Brain microvascular endothelial cell (primary cell): ENCODE measurements around the gene CLRN3.

ENCODE experiments used
- DNase-seq: peaks from one replicate; pipeline ENCODE4 v3.0.0-alpha.2; 2020
- H3K27ac ChIP-seq: fragments of 250-450 bp; sonication (Bioruptor Pico); 2 replicates; pipeline ENCODE4 v1.5.1; 2020; ENCODE audit warnings: mild to moderate bottlenecking, moderate library complexity
- H3K27me3 ChIP-seq: fragments of 250-450 bp; sonication (Bioruptor Pico); replicated peaks from 2 replicates; pipeline ENCODE4 v1.5.1; 2020; ENCODE audit warnings: mild to moderate bottlenecking
- H3K36me3 ChIP-seq: fragments of 250-450 bp; sonication (Bioruptor Pico); replicated peaks from 2 replicates; pipeline ENCODE4 v1.5.1; 2020; ENCODE audit warnings: mild to moderate bottlenecking
- H3K4me3 ChIP-seq: 2 replicates; pipeline ENCODE4 v1.5.1; 2011; ENCODE audit warnings: low read depth, mild to moderate bottlenecking, control low read depth, low read length, moderate library complexity
- in situ Hi-C: cut with HindIII; loops from 2 replicates; pipeline ENCODE4 v1.10.0; 2017; ENCODE audit warnings: low sequenced_read_pairs, low pct_ligation_motif_present
- TF ChIP-seq, protein P1 (sequence below): IDR thresholded peaks from 2 replicates; pipeline ENCODE4 v1.5.1; 2011; ENCODE audit warnings: low read depth, mild to moderate bottlenecking, moderate library complexity, low read length, control low read depth, inconsistent platforms; ENCODE audit errors: missing control alignments

CLRN3 gene

DNA sequence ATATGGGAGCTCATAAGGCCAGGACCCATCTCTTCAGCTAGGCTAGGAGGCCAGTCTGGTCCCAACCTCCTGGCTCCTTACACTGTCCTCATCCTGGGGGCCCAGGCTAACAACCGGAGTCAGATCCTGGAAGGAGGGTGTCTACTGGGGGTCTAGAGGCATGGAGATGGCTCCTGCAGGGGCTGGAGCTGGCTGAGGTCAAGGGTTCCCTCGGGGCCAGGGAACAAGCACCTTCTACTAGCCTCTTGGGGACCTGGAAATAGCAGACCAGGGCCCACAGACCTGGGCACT, 37.2 kb downstream of the CLRN3 start:
- H3K36me3 ChIP-seq: no peaks in the 10 kb centered on the region
- H3K4me3 ChIP-seq: no peak overlapping the region
- DNase-seq: no peak
- no peak overlapping the region for H3K27ac ChIP-seq
- TF ChIP-seq, protein P1, sequence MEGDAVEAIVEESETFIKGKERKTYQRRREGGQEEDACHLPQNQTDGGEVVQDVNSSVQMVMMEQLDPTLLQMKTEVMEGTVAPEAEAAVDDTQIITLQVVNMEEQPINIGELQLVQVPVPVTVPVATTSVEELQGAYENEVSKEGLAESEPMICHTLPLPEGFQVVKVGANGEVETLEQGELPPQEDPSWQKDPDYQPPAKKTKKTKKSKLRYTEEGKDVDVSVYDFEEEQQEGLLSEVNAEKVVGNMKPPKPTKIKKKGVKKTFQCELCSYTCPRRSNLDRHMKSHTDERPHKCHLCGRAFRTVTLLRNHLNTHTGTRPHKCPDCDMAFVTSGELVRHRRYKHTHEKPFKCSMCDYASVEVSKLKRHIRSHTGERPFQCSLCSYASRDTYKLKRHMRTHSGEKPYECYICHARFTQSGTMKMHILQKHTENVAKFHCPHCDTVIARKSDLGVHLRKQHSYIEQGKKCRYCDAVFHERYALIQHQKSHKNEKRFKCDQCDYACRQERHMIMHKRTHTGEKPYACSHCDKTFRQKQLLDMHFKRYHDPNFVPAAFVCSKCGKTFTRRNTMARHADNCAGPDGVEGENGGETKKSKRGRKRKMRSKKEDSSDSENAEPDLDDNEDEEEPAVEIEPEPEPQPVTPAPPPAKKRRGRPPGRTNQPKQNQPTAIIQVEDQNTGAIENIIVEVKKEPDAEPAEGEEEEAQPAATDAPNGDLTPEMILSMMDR: no peak
- in situ Hi-C loops: no loop called here
- no peaks in the 10 kb centered on the region for H3K27me3 ChIP-seq

DNA sequence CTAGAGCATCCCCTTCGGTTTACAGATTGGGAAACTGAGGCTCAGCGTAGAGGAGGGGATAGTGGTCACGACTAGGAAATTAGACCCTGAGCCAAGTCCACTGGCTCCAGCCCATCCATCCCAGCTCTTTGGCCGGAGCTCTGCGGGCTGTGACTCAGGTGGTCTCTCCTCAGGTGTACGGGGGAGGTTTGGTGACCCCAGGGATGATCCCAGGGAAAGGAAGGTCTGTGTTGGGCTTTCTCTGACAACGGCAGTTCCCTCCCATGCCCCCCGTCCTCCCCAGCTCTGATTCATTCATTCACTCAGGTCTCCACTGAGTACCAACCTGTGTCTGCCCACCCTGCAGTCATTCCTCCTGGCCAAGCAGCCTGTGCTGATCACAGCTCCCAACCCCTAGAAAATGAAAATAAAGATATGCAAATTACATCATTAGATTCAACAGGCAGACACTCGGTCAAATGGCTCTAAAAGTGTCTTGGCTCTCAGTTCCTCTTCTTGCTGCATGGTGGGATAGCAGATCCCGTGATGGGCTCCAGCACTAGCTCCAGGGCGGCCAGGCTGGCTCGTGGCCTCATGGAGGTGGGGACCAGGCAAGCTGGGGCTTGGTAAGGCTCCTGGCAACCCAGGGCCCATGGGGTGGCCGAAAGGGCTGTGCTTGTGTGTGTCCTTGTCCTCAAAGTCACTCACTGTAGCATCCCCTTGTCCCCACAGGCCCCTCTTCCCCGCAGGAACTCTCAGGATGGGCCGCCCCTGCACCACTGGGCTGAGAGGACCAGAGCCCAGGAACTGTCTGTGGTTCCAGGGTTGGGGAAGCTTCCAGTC, 37.8 kb downstream of the CLRN3 start:
- H3K4me3 ChIP-seq: no peak overlapping the region
- H3K36me3 ChIP-seq: no peaks in the 10 kb centered on the region
- no peak overlapping the region for H3K27ac ChIP-seq
- no peaks in the 10 kb centered on the region for H3K27me3 ChIP-seq
- TF ChIP-seq, protein P1: no peak
- in situ Hi-C loops: no loop called here
- DNase-seq: no peak

DNA sequence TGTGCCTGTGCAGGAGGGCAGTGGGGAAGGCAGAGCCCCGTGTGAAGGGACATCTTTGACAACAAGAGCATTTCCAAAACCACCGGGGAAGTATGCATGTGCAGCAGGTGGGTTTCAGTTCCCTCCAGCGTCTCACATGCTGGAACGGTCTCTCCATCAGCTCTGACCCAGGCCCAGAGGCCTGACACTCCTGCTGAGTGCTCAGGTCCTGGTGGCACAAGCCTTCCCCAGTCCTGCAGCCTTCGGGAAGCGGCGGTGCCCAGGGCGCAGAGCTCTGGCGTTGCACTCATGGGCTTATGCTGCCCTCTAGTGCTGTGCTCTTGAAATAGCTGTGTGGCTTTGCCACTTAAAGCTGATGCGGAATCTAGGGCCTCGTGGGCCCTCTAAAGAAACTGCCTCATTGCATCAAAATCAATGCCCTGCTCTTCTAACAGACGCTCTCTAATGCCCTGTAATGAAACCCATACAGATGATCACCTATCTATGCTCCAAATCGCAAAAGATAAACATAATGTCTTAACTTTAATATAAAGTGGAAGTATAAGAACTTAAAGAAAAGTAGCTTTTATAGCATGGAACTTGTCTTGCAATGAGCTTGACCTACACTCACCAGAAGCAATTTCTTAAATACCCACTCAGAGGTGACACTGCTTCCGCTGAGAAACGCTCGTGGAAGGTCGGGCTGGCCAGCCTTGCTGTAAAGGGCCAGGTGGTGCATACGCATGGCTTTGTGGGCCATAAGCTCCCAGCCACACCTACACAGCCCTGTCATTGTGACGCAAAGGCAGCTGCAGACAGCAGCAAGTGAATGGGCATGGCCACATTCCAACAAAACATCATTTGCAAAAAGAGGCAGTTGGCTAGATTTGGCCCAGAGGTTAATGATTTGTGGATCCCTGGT, 38.6 kb downstream of the CLRN3 start:
- no peak overlapping the region for H3K4me3 ChIP-seq
- H3K27ac ChIP-seq: no peak overlapping the region
- no peaks in the 10 kb centered on the region for H3K36me3 ChIP-seq
- in situ Hi-C loops: no loop called here
- peak; percentile 38 for DNase-seq
- H3K27me3 ChIP-seq: no peaks in the 10 kb centered on the region
- TF ChIP-seq, protein P1: peak; percentile 87

DNA sequence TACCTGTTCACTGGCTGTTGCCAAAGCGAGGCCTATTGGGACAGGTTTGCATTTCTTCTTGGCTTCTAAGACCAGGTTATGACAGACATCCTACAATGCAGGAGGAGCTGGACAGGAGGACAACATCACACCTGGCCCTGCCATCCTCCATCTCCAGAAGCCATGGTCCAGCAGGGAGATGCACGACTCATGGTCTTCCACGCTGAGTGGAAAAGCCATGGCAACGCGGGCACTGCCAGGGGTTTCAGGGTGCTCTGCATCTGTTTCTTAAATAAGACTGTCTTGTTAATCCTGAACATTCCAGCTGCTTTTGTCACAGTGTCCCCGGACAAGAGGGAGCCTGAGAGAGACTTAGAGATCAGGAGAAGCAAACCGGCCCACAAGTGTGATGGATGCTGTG, 40.3 kb downstream of the CLRN3 start:
- no peak for DNase-seq
- TF ChIP-seq, protein P1: no peak
- Histone ChIP-seq H3K36me3 (no peaks in the 10 kb centered on the region), H3K27me3 (no peaks in the 10 kb centered on the region), H3K4me3 (no peak overlapping the region), H3K27ac (no peak overlapping the region)
- in situ Hi-C loops: no loop called here

DNA sequence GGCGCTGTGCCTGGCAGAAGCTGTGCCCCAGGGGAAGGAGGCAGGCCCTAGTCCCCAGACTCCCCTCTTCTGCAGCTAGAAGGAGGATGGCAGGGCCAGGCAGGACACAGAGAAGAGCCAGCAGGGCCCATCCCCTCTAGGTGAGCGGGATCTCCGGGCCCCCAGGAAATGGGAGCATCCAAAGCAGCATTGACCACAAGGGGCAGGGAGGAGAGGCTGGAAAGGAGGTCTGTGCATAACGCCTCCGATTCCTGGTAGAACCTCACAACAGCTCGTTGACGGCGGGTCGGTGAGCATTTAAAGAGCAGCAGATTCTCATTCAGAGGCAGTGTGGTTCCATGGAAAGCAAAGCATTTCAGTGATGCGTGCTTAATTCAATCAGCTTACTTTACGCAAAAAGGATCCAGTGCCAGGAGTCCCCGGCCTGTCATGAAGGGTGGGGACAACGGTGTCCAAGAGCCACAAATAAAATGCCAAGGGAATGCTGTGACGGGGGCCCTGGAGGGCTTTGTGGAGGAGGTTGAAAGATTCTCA, 41.0 kb downstream of the CLRN3 start:
- H3K36me3 ChIP-seq: no peaks in the 10 kb centered on the region
- in situ Hi-C loops: no loop called here

More for the DNA sequence above, 41.0 kb downstream of the CLRN3 start:
- no peak overlapping the region for H3K4me3 ChIP-seq
- DNase-seq: no peak
- H3K27me3 ChIP-seq: no peaks in the 10 kb centered on the region
- TF ChIP-seq, protein P1: no peak
- H3K27ac ChIP-seq: no peak overlapping the region
